ENCODE measurements around the gene ELF3.
A peak's percentile ranks its signal among the peaks of the same experiment; 100 is the strongest.
"Not testable (repeated sequence)": the region's sequence is repeated elsewhere in the genome, so short reads cannot be mapped to it uniquely, and the experiment has no call there.

Gene ELF3

DNA sequence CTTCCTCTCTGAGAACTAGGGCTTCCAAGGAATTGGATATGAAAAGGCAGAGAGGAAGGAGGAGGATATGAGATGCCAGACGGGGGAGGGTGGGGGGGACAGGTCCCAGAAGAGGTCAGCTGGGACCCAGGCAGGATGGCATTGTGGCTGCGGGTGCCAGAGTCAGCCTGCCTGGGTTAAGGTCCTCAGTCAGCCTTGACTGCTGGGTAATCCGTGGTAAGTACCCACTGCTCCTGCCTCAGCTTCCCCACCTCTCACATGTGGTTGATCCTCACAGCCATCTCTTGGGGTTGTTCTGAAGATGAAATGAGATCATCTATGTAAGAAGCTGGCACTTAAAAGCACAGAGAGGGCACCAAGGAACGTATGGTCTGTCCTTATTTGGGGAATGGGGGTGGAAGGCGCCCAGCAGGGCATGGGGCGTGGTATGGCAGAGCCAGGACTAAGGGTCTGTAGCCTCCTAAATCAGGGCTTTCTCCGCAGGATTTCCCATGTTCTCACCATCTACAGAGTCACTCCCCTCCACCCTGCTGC, 23.8 kb downstream of the ELF3 start:
- no peak for DNase-seq (ENCODE audit: low spot score)
- no peak for FAIRE-seq

DNA sequence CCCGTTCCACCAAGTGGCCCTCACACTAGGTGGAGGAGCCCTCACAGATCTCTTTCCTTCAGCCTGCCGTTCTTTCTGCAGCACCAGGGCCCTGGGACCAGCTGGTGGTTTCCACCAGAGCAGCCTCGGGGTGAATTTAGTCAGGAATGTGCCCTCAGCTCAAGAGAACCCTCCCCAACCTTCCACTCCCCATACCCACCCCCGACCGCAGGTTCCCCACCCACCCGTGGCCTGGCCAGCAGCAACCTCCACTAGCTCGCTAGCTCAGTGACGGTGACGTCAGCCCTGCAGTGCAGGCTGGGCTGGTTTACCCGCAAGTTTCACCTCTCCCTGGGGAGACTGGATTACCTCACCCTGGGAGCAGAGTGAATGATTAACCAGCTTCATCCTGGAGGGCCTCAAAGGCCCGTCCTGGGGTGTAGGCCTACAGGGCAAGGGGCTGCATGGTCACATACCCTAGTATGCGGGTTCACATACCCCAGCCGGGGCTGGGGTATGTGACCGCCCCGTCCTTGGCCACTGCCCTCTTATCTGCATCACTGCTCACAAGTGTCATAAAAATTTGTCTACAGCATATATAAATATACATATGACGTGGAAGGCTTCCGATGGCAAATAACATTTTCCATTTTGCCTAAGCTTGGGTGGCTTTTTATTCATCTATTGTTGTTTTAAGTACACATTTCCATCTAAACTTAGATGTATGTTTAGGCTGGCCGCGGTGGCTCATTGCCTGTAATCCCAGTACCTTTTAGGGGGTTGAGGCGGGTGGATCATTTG, 24.5 kb downstream of the ELF3 start:
- DNase-seq (ENCODE audit: low spot score) (peak; percentile 92), FAIRE-seq (peak; percentile 86)

DNA sequence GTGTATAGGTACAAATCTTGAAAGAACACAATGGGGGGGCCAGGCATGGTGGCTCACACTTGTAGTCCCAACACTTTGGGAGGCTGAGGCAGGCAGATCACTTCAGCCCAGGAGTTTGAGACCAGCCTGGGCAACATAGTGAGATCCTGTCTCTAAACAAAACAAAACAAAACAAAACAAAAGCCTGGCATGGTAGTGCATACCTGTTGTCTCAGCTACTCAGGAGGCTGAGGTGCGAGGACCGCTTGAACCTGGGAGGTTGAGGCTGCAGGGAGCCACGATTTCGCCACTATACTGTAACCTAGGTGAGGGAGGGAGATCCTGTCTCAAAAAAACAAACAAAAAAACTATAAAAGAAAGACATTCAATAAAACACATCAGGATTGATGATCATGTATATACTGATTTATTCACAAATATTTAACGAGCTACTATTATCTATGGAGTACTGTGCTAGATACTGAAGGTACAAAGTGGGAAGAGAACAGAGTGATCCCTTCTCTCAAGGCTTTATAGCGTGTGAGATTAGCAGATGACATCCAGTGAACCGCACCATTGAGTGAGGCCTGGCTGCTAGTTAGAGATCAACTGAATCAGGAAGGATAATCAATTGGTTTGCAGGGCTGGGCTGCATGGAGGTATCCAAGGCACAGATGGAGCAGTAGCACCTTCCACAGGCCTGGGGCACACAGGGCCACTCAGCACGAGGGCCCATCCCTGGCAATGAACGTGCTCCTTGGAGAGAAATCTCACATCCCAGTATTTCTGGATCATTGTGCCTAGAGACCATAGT, 26.4 kb downstream of the ELF3 start:
- FAIRE-seq (no peak), DNase-seq (ENCODE audit: low spot score) (no peak)

DNA sequence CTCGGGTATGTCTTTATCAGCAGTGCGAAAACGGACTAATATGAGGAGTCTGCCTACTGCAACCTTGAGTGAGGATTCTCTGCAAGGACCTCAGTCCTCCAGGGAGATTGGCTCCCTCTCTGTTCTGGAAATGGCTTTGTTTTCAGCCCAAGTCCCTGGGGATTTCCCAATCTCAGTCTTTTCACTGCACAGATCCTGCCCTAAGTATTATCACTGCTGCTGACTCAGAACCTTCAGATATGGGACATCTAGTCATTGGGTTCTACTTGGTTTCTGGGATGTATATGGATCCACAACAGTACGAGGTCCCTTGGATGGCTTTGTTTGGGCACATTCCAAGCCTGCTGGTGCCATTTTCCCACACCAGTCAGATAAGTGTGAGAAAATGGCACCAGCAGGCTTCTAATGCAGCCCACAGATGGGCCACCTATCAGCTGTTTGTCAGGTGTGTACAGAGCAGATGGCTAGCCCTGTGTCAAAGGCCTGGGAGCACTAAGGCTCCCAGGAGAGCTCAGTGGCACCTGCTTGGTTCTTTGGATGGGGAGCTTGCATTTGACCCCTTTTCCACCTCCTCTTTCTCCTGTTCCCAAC, 27.4 kb downstream of the ELF3 start:
- FAIRE-seq (no peak), DNase-seq (ENCODE audit: low spot score) (no peak)

DNA sequence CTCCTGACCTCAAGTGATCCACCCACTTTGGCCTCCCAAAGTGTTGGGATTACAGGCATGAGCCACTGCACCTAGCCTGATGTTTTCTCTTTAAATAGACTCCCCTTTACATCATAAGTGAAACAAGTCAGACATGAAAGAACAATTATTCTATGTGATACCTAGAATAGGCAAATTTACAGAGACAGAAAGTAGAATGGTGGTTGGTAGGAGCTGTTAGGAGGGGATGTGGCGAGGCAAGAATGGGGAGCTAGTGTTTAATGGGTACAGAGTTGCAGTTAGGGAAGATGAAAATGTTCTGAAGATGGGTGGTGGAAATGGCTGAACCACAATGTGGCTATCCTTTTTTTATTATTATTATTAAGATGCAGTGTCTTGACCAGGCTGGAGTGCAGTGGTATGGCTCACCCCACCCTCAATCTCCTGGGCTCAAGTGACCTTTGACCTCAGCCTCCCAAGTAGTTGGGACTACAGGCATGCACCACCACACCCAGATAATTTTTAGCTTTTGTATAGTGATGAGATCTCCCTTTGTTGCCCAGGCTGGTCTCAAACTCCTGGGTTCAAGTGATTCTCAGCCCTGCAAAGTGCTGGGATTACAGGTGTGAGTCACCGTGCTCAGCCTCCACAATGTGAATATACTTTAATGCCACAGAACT, 28.4 kb downstream of the ELF3 start:
- DNase-seq (ENCODE audit: low spot score) (no peak), FAIRE-seq (no peak)

DNA sequence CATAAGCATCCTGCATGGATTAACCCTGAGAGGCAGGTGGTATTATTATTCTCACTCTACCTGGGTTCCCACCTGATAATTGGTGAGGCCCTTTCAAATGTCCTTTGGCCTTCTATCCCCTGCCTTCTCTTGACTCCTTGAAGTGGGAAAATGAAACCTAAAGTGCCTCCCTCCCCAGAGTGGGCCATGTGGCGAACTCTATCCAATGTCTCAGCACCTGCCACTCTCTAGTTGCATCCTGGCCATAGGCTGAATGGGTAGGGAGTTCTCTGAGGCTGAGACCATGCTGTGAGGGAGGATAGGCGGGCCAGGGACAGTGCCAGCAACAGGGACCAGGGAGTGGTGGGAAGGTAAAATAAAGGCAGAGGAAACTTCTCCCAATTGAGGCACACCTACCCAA, 35.3 kb downstream of the ELF3 start:
- no peak for FAIRE-seq

DNA sequence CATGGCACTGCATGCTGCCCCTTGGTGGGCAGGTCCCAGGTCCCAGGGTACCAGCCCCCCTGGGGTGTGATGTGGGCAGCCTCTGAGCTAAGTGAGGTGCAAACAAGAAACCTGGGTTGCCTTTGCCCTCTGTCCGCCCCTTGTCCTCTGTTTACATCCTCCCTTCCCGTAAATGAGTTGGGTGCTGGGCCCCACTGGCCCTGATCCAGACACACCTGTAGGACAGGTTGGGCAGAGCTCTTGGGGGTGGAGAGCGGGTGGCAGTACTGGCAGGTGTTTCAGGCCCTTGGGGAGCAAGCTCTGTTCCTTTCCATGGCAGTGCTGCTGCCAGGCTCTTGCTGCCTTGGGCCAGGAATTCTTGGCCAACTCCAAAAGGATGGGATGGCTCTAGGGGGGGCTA, 35.8 kb downstream of the ELF3 start:
- FAIRE-seq, result no peak
- DNase-seq (ENCODE audit: low spot score), result no peak

More for the DNA sequence above, 35.3 kb downstream of the ELF3 start:
- DNase-seq (ENCODE audit: low spot score), result no peak

DNA sequence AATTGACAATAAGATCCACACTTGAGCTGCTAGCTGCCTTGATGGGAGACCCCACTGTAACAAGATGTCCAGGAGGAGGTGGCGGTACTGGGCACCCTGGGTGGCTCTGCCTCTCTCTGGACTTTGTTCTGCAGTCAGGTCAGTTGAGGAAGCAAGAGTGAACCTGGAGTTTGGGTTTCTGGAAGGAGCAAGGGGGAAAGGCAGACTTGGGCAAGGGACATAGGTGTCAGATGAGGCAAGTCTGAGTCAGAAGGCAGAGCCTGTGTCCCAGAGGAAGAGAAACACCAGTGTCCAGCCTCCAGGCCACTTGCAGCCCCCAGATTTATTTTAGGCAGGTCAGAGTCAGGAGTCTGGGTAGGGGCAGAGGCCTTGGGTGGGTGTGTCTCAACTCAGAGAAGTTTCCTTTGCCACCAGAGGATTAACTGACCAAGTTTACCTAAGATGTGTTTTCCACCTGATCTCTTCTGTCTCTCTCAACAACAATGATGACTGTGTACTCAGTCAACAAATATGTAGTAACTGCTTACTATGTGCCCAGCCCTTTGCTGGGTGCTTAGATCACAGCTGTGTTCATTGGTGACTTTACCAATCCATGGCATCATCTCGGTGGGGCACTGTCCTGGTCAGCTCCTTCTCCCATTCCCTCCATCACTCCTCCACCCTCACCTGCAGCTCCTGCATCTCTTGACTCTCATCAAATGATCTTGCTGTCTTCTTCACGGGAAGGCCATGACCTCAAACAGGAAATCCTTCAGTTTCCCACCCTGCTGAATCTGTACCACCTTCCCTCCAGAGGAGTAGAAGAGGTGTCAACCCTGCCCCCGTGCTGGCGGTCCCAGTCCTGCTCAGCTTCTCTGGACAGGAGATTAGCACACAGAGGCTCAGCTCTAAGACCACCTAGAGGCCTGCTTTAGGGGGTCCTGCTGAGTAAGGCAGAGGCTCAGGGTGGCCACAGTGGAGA, 36.6 kb downstream of the ELF3 start:
- DNase-seq (ENCODE audit: low spot score) (no peak), FAIRE-seq (no peak)

DNA sequence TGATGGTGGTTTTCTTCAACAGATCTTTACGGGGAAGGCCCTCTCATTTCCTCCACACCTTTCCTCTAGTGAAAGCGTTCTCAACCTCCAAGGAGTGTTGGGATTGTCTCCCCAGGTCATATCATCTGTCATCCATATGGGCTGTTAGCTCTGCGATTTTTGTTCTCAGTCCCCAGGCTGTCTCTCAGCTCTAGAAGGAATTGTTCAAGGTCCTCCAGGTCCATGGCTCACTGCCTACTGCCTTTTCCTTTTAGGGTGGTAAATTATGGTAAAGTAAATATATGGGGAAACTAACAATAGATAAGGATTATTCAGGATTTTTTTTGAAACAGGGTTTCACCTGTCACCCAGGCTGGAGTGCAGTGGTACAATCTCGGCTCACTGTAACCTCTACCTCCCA, 37.6 kb downstream of the ELF3 start:
- no peak for FAIRE-seq
- DNase-seq (ENCODE audit: low spot score), result no peak

DNA sequence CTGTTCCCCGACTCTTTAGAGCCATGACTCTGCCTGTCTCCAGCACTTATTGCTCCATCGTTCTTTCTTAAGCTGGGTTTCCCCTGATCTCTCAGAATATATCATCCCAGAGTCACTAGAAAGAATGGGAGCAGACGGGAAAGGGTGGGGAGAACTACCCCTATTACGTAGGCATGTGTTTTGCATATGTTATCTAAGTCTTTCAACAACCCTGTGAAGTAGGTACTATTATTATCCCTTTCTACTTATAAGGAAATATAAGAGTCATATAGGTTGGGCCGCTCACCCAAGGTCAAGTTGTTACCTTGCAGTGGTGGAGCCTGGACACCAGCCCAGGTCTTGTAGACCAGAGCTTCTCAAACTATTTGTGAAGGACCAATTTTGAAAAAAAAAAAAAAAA, 38.7 kb downstream of the ELF3 start:
- DNase-seq (ENCODE audit: low spot score) (no peak), FAIRE-seq (no peak)

DNA sequence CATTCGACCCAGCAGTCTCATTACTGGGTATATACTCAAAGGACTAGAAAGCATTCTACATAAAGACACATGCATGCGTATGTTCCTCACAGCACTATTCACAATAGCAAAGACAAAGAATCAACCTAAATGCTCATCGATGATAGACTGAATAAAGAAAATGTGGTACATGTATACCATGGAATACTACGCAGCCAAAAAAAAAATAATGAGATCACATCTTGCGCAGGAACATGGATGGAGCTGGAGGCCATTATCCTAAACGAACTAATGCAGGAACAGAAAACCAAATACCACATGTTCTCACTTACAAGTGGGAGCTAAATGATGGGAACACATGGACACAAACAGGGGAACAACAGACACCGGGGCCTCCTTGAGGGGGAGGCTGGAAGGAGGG, 43.7 kb downstream of the ELF3 start:
- no peak for DNase-seq (ENCODE audit: low spot score)

DNA sequence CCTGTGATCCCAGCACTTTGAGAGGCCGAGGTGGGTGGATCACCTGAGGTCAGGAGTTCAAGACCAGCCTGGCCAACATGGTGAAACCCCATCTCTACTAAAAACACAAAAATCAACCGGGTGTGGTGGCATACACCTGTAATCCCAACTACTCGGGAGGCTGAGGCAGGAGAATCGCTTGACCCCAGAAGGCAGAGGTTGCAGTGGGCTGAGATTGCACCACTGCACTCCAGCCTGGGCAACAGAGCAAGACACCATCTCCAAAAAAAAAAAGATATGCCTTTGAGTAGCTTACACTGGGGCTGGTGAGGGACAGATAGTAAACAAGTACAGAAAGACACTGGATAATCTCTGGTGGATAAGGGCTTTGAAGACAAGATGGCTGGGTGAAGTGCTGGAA, 44.3 kb downstream of the ELF3 start:
- not testable (repeated sequence) for FAIRE-seq; DNase-seq (ENCODE audit: low spot score)

More for the DNA sequence above, 43.7 kb downstream of the ELF3 start:
- FAIRE-seq, result no peak

DNA sequence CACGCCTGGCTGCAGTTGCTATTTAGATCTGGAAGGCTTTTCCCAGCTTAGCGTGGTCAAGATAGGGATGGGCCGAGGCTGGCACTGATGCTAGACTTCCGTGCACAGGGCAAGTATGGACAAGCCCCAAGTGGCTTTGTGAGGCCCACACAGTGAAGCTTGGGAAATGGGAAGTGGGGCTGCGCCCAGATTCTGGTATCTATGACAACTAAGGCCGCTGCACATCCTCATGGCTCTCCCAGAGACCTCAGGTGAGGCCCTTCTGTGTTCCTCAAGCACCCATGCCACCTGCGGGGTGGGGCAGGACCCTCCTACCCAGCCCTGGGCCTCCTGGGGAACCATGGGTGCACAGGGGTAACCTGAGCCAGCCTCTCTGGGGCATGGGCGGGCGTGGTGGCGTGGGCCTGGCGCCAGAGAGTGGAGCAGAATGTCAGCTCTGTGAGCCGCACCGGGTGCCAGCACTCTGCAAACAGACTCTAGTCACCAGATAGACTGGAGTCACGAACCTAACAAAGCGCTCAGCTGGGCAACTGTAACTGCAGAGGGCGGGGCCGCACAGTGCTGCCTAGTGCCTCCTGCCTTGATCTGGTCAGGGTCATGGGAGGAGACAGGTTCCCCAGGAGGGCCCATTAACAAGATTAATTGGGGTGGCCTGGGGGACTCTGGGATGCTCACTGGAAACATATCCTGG, 46.4 kb downstream of the ELF3 start:
- no peak for FAIRE-seq
- peak; percentile 53 for DNase-seq (ENCODE audit: low spot score)

DNA sequence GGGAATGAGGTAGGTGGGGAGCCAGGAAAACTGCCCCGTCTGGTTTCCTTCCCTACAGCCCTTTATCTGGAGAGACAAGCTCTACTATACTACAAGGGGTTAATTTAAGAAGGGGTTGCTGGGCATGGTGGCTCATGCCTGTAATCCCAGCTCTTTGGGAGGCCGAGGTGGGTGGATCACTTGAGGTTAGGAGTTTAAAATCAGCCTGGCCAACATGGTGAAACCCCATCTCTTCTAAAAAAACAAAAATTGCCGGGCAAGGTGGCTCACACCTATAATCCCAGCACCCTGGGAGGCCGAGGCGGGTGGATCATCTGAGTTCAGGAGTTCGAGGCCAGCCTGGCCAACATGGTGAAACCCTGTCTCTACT, 46.9 kb downstream of the ELF3 start:
- not testable (repeated sequence) for DNase-seq (ENCODE audit: low spot score); FAIRE-seq

DNA sequence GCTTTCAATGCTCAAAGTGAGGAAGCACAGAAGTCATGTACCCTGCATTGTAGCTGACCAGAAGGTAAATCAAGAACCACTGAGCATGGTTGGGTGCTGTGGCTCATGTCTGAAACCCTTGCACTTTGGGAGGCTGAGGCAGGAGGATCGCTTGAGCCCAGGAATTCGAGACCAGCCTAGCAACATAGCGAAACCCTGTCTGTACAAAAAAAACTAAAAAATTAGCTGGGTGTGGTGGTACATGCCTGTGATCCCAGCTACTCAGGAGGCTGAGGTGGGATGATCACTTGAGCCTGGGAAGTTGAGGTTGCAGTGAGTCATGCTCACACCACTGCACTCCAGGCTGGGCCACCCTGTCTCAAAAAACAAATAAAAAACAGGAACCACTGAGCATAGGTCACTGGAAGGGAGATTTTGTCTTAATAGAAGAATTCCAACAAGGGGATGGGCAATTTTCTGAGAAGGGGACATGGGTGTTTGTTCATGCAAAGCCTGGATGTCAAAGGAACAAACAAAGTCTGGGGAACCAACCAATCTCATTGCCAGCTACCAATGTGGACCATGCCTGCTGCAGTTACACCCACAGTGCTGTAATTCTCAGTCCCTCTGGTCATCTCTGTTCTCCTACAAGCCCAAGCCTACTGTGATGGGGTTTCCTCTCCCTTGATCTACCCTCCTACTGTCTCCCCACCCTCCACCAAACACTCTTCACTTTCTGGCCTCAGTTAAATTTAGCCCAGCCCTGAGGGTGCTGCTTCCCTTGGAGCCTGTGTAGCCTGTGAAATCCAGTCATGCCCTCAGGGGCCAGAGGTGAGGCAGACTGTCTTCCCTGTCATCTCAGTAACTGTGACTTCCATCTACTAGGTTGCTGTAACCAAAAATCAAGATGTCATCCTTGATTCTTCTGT, 47.9 kb downstream of the ELF3 start:
- no peak for FAIRE-seq
- DNase-seq (ENCODE audit: low spot score), result peak; percentile 36

DNA sequence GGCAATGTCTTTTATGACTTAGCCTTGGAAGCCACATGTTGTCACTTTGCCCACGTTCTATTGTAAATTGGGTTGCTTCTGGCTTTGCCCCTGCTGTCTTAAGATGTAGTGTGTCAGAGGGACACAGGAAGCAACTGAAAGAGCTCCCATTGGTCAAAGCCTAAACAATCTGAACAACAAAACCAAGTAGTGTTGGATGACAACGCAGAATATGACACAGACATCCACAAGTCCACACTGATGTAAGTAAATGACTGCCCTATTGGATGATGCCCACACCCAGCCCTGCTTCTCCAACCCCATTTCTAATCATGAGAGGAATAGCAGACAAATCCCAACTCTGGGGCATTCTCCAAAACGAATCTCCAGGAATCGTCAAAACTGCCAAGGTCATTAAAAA, 50.7 kb downstream of the ELF3 start:
- no peak for FAIRE-seq
- no peak for DNase-seq (ENCODE audit: low spot score)

DNA sequence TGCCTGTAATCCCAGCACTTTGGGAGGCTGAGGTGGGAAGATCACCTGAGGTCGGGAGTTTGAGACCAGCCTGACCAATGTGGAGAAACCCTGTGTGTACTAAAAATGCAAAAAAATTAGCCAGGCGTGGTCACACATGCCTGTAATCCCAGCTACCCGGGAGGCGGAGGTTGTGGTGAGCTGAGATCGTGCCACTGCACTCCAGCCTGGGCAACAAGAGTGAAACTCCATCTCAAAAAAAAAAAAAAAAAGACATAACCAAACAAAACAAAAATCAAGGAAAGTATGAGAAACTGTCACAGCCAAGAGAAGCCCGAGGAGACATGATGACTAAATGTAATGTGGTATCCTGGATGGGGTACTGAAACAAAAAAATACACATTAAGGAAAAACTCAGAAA, 51.4 kb downstream of the ELF3 start:
- DNase-seq (ENCODE audit: low spot score); FAIRE-seq: not testable (repeated sequence)

DNA sequence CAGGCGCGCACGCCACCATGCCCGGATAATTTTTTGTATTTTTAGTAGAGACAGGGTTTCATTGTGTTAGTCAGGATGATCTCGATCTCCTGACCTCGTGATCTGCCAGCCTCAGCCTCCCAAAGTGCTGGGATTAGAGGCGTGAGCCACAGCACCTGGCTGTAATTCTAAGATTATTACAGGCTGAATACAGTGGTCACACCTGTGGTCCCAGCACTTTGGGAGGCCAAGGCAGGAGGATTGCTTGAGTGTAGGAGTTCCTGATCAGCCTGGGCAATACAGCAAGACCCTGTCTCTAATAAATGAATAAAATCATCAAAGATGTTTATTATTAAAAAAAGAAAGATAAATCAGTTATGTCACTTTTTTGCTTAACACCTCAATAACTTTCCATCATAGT, 52.2 kb downstream of the ELF3 start:
- not testable (repeated sequence) for FAIRE-seq; DNase-seq (ENCODE audit: low spot score)

DNA sequence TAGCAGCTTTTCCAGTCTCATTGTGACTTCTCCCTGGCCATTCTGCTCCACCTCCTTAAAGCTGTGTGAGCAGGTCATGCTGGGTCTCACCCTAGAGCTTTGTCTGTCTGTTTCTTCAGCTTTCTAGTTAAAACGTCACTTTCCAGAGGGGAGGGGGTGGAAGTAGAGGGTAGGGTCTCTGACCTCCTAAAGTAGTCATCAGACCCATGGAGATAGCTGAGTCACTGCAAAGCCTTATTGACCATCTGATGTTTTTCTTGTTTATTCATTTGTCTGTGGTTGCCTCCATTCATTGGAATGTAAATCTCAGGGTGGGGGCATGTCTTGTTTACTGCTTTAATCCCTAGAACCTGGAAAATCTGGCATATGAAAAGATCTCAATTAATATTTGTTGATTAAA, 52.7 kb downstream of the ELF3 start:
- DNase-seq (ENCODE audit: low spot score) (no peak), FAIRE-seq (no peak)
